Esophagus muscularis mucosa (tissue), 3 donors: ENCODE results near the gene MMP23B.

Experiments used
- EP300 ChIP-seq: sonication (generic); formaldehyde crosslinking; IDR thresholded peaks from one replicate; pipeline ENCODE4 v1.6.1; 2017; ENCODE audit warnings: antibody characterized with exemption
- TF ChIP-seq, protein P1 (sequence below), 3 experiments: fragments of 200-600 bp in 2 of 3; fragments of 450-650 bp in 1 of 3; sonication (generic) in 2 of 3; IDR thresholded peaks; one replicate each; pipeline ENCODE4 v1.5.1; 2017 to 2019; ENCODE audit warnings: antibody characterized with exemption in 3 of 3, mild to moderate bottlenecking in 2 of 3, moderate library complexity in 1 of 3

DNA sequence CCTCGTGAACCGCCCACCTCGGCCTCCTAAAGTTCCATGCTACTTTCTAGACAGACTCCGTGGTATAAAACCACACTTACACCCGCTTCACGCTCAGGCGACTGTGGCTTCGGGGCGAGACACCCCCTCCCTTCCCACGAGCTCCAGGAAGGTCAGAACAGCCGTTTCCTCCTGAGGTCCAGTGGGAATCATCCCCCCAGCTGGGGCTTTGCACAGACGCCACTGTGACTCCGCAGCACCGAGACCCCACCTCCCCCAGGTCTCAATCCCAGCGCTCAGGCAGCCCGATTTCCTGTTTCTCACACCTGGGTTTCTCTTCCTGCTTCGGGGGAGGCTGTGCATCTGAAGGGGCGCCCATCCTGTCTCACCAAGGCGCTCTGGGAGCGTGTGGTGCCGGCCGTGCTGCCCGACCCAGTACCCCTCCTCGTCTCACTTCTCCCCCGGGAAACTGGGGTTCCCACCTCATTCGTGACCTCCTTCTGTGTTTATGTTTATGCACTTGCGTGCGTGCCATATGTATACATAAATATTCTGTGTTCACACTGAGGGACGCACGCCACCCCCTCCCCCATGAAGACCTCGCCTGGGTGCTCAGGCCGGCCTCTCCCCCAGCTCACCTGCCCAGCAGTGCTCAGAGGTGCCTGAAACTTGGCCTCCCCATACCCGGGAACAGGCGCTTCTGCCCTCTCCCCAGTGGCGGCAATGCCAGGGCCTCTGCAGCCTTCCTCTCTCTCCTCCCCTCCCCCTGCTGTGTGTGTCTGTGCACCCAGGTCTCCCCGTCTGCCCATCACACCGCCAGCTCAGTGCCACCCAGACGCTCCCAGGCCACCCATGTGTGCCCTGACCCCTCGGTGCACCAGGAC lies 46.0 kb downstream of the MMP23B start:
- TF ChIP-seq, protein P1, sequence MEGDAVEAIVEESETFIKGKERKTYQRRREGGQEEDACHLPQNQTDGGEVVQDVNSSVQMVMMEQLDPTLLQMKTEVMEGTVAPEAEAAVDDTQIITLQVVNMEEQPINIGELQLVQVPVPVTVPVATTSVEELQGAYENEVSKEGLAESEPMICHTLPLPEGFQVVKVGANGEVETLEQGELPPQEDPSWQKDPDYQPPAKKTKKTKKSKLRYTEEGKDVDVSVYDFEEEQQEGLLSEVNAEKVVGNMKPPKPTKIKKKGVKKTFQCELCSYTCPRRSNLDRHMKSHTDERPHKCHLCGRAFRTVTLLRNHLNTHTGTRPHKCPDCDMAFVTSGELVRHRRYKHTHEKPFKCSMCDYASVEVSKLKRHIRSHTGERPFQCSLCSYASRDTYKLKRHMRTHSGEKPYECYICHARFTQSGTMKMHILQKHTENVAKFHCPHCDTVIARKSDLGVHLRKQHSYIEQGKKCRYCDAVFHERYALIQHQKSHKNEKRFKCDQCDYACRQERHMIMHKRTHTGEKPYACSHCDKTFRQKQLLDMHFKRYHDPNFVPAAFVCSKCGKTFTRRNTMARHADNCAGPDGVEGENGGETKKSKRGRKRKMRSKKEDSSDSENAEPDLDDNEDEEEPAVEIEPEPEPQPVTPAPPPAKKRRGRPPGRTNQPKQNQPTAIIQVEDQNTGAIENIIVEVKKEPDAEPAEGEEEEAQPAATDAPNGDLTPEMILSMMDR (IDR thresholded peaks at IDR 0.05): no peak
- TF ChIP-seq EP300: no peak
